H1 (cell line): ENCODE results near the gene SHH. TPM values are rescaled to one million over a fixed set of nuclear protein-coding genes. Genes with fewer than 3 reads are reported as not detected.

ENCODE experiments used
- CTCF ChIA-PET: fragments of 300-600 bp; sonication (Branson Sonifier 250); formaldehyde crosslinking; loops from one replicate; lab custom pipeline; 2021; ENCODE audit not compliant: partially characterized antibody; lab: Charles Lee
- POLR2A ChIA-PET: fragments of 300-600 bp; sonication (Branson Sonifier 250); formaldehyde crosslinking; loops from one replicate; lab custom pipeline; 2021; ENCODE audit warnings: inconsistent platforms; ENCODE audit not compliant: partially characterized antibody; lab: Charles Lee
- DNase-seq, 2 experiments: peaks; one replicate each; pipeline versions ENCODE4 v3.0.0 to v3.0.0-alpha.2; 2010 to 2022; ENCODE audit warnings: low spot score in 2 of 2, low read depth in 1 of 2, mixed read lengths in 1 of 2
- FAIRE-seq: peaks from 2 replicates; lab custom pipeline; 2011; peaks lifted over from hg19 to GRCh38; lab: Jason Lieb, UNC
- H2AFZ ChIP-seq: 2 replicates; pipeline ENCODE4 v1.8.1; 2012; ENCODE audit warnings: low read length, inconsistent platforms
- H2AK5ac ChIP-seq: 2 replicates; pipeline ENCODE4 v1.6.1; 2013; ENCODE audit warnings: low read depth, low read length
- H2BK120ac ChIP-seq: replicated peaks from 2 replicates; pipeline ENCODE3; 2013; ENCODE audit warnings: low read depth, low read length, inconsistent platforms
- H2BK12ac ChIP-seq: 2 replicates; pipeline ENCODE4 v1.6.1; 2013; ENCODE audit warnings: low read depth, low read length
- H2BK15ac ChIP-seq: 2 replicates; pipeline ENCODE4 v1.6.1; 2013; ENCODE audit warnings: low read length
- H2BK20ac ChIP-seq: 2 replicates; pipeline ENCODE4 v1.6.1; 2013; ENCODE audit warnings: low read length
- H2BK5ac ChIP-seq: 2 replicates; pipeline ENCODE4 v1.6.1; 2013; ENCODE audit warnings: low read depth, low read length
- H3K14ac ChIP-seq: 2 replicates; pipeline ENCODE4 v1.6.1; 2013; ENCODE audit warnings: inconsistent platforms; ENCODE audit not compliant: insufficient read length
- H3K18ac ChIP-seq: 2 replicates; pipeline ENCODE4 v1.6.1; 2013; ENCODE audit warnings: low read length; ENCODE audit errors: extremely low read depth
- H3K23ac ChIP-seq: 2 replicates; pipeline ENCODE4 v1.6.1; 2013; ENCODE audit warnings: inconsistent platforms; ENCODE audit not compliant: insufficient read length
- H3K23me2 ChIP-seq: 2 replicates; pipeline ENCODE4 v1.6.1; 2013; ENCODE audit warnings: low read depth, low read length
- H3K27ac ChIP-seq: 2 replicates; pipeline ENCODE4 v1.6.1; 2011; ENCODE audit warnings: low read depth, low read length, inconsistent platforms
- H3K27me3 ChIP-seq, 4 experiments: replicated peaks in 1 of 4; 1 replicate in 1 of 4; 2 replicates in 3 of 4; pipeline versions ENCODE4 v1.6.1 to v1.8.1; 2011 to 2013; ENCODE audit warnings: low read length in 3 of 4, mild to moderate bottlenecking in 3 of 4, inconsistent platforms in 2 of 4, mixed read lengths in 2 of 4, moderate library complexity in 1 of 4; ENCODE audit not compliant: control insufficient read depth in 3 of 4, insufficient read depth in 3 of 4; ENCODE audit errors: extremely low read depth in 1 of 4
- H3K36me3 ChIP-seq, 4 experiments: 2 replicates each; pipeline versions ENCODE4 v1.6.1 to v1.8.1; 2011 to 2013; ENCODE audit warnings: mild to moderate bottlenecking in 4 of 4, low read length in 3 of 4, moderate library complexity in 2 of 4, control low read depth in 1 of 4, inconsistent platforms in 1 of 4; ENCODE audit not compliant: insufficient read depth in 4 of 4, control insufficient read depth in 2 of 4
- H3K4ac ChIP-seq: replicated peaks from 2 replicates; pipeline ENCODE3; 2013; ENCODE audit warnings: low read length, low read depth, mixed read lengths, inconsistent platforms; ENCODE audit not compliant: insufficient read length
- H3K4me1 ChIP-seq, 4 experiments: replicated peaks in 1 of 4; 1 replicate in 1 of 4; 2 replicates in 3 of 4; pipeline versions ENCODE4 v1.6.1 to v1.8.1; 2011 to 2013; ENCODE audit warnings: low read length in 3 of 4, inconsistent platforms in 2 of 4, mixed read lengths in 1 of 4; ENCODE audit not compliant: insufficient read depth in 4 of 4, control insufficient read depth in 3 of 4
- H3K4me2 ChIP-seq, 2 experiments: 2 replicates each; pipeline versions ENCODE4 v1.6.1 to v1.8.1; 2011 to 2013; ENCODE audit warnings: low read depth in 2 of 2, low read length in 2 of 2, control low read depth in 1 of 2, inconsistent platforms in 1 of 2, mild to moderate bottlenecking in 1 of 2; ENCODE audit not compliant: insufficient read depth in 1 of 2
- H3K4me3 ChIP-seq, 4 experiments: fragments of 200-600, 300-600 bp in 1 of 4; sonication (generic), shearing (Covaris generic), sonication (Bioruptor Twin) in 1 of 4; 2 replicates each; pipeline versions ENCODE4 v1.5.1 to v1.8.1; 2011 to 2016; ENCODE audit warnings: low read length in 4 of 4, low read depth in 3 of 4, control low read depth in 2 of 4, inconsistent platforms in 2 of 4, mild to moderate bottlenecking in 2 of 4, mixed read lengths in 1 of 4, moderate library complexity in 1 of 4; ENCODE audit not compliant: insufficient read depth in 2 of 4; ENCODE audit errors: extremely low read depth in 1 of 4
- H3K56ac ChIP-seq: replicated peaks from 2 replicates; pipeline ENCODE3; 2013; ENCODE audit warnings: low read depth, mild to moderate bottlenecking, mixed read lengths, low read length, inconsistent platforms; ENCODE audit not compliant: insufficient read length
- H3K79me1 ChIP-seq: 2 replicates; pipeline ENCODE4 v1.6.1; 2013; ENCODE audit warnings: low read depth, low read length, control low read depth
- H3K79me2 ChIP-seq, 2 experiments: 2 replicates each; pipeline versions ENCODE4 v1.6.1 to v1.8.1; 2012 to 2013; ENCODE audit warnings: low read length in 2 of 2, mild to moderate bottlenecking in 2 of 2, inconsistent platforms in 1 of 2; ENCODE audit not compliant: insufficient read depth in 2 of 2, control insufficient read depth in 1 of 2
- H3K9ac ChIP-seq, 4 experiments: replicated peaks in 1 of 4; 1 replicate in 1 of 4; 2 replicates in 3 of 4; pipeline versions ENCODE4 v1.6.1 to v1.8.1; 2011 to 2013; ENCODE audit warnings: low read depth in 3 of 4, low read length in 3 of 4, control low read depth in 2 of 4, mild to moderate bottlenecking in 2 of 4, moderate library complexity in 2 of 4, inconsistent platforms in 1 of 4; ENCODE audit errors: extremely low read depth in 1 of 4
- H3K9me3 ChIP-seq, 2 experiments: 2 replicates each; pipeline versions ENCODE4 v1.6.1 to v1.8.1; 2012 to 2013; ENCODE audit warnings: mild to moderate bottlenecking in 2 of 2, moderate library complexity in 2 of 2, control low read depth in 1 of 2, inconsistent platforms in 1 of 2, low read depth in 1 of 2, low read length in 1 of 2, mixed read lengths in 1 of 2; ENCODE audit not compliant: insufficient read depth in 2 of 2
- H4K20me1 ChIP-seq, 2 experiments: replicated peaks in 1 of 2; 2 replicates each; pipeline versions ENCODE3 to v1.8.1; 2011 to 2013; ENCODE audit warnings: inconsistent platforms in 2 of 2, low read length in 2 of 2, mild to moderate bottlenecking in 1 of 2; ENCODE audit not compliant: insufficient read depth in 2 of 2, control insufficient read depth in 1 of 2
- H4K5ac ChIP-seq: 2 replicates; pipeline ENCODE4 v1.6.1; 2013; ENCODE audit warnings: low read length, low read depth, mixed read lengths, inconsistent platforms; ENCODE audit not compliant: insufficient read length
- H4K8ac ChIP-seq: 2 replicates; pipeline ENCODE4 v1.8.0; 2013; ENCODE audit warnings: mild to moderate bottlenecking, moderate library complexity, low read length, inconsistent platforms; ENCODE audit not compliant: insufficient read depth; ENCODE audit errors: extremely low read depth
- H4K91ac ChIP-seq: replicated peaks from 2 replicates; pipeline ENCODE3; 2013; ENCODE audit warnings: low read length, mixed read lengths, inconsistent platforms; ENCODE audit not compliant: insufficient read length
- BACH1 ChIP-seq: IDR thresholded peaks from 2 replicates; pipeline ENCODE4 v1.6.1; 2012; ENCODE audit warnings: low read length, improper control_type of control experiment
- GTF2F1 ChIP-seq: IDR thresholded peaks from 2 replicates; pipeline ENCODE4 v1.6.1; 2012; ENCODE audit warnings: low read depth, low read length, improper control_type of control experiment, borderline replicate concordance
- NRF1 ChIP-seq: IDR thresholded peaks from 2 replicates; pipeline ENCODE4 v1.6.1; 2011; ENCODE audit warnings: mild to moderate bottlenecking, low read depth, low read length, improper control_type of control experiment
- POLR2A ChIP-seq, 2 experiments: IDR thresholded peaks; 1 replicate in 1 of 2; 2 replicates in 1 of 2; pipeline ENCODE4 v1.6.1; 2011; ENCODE audit warnings: low read depth in 2 of 2, low read length in 2 of 2, mild to moderate bottlenecking in 2 of 2; ENCODE audit errors: control extremely low read depth in 1 of 2
- POU5F1 ChIP-seq: IDR thresholded peaks from 2 replicates; pipeline ENCODE4 v1.6.1; 2011; ENCODE audit warnings: low read depth, mild to moderate bottlenecking, low read length, moderate library complexity
- RAD21 ChIP-seq, 2 experiments: IDR thresholded peaks in 1 of 2; conservative IDR thresholded peaks in 1 of 2; 2 replicates each; pipeline ENCODE4 v1.6.1; 2011; ENCODE audit warnings: low read depth in 2 of 2, low read length in 2 of 2, improper control_type of control experiment in 1 of 2, inconsistent platforms in 1 of 2, mild to moderate bottlenecking in 1 of 2, moderate library complexity in 1 of 2
- SP2 ChIP-seq: IDR thresholded peaks from 2 replicates; pipeline ENCODE4 v1.6.1; 2012; ENCODE audit warnings: mild to moderate bottlenecking, low read length, inconsistent platforms
- TAF7 ChIP-seq: optimal IDR thresholded peaks from 2 replicates; pipeline ENCODE3; 2011; ENCODE audit warnings: low read depth, mild to moderate bottlenecking, inconsistent platforms, low read length, moderate library complexity, borderline replicate concordance
- USF2 ChIP-seq: IDR thresholded peaks from 2 replicates; pipeline ENCODE4 v1.6.1; 2011; ENCODE audit warnings: low read length, improper control_type of control experiment
- ZNF274 ChIP-seq: IDR thresholded peaks from 2 replicates; pipeline ENCODE4 v1.7.0; 2012; ENCODE audit warnings: low read length, borderline replicate concordance; ENCODE audit errors: extremely low read depth
- WGBS, 2 experiments: shearing (Covaris generic) in 1 of 2; methylation state at CpG; one replicate each; pipeline versions ENCODE4 v1.1.6 to v1.1.7; 2013 to 2015; ENCODE audit warnings: low lambda C conversion rate in 2 of 2, mixed read lengths in 2 of 2, inconsistent platforms in 1 of 2, low coverage in 1 of 2, missing lambda C conversion rate in 1 of 2; ENCODE audit not compliant: insufficient replicate concordance in 2 of 2, insufficient coverage in 1 of 2, insufficient read length in 1 of 2; ENCODE audit errors: extremely low coverage in 1 of 2, missing lambda C conversion rate in 1 of 2; 5-methylcytosine and 5-hydroxymethylcytosine counted together
- polyA plus RNA-seq, 7 experiments: library from polyadenylated mRNA; depleted of rRNA in 3 of 7; stranded (reverse) in 5 of 7; unstranded in 2 of 7; fragments of >200 nt in 5 of 7; fragments of 200-250 nt in 2 of 7; gene quantifications; 1 replicate in 5 of 7; 2 replicates in 1 of 7; 4 replicates in 1 of 7; pipeline versions ENCODE4 v1.2.1 to v1.2.3, GENCODE V29; 2011 to 2013; ENCODE audit warnings: missing spikeins in 2 of 7, mixed read lengths in 2 of 7
- total RNA-seq: library from RNA; stranded (reverse); fragmentation: NEBNext Ultra II Directional; extraction: Animal tissue kit (Norgen Biotek cat#: 25700); gene quantifications from 2 replicates; pipeline ENCODE4 v1.2.1, GENCODE V29; 2021

Gene SHH
- total and polyA plus RNA-seq, 2 of the 8 experiments (the other 6 are each of a cell fraction or from before 2014, with no cell fraction given): not detected

DNA sequence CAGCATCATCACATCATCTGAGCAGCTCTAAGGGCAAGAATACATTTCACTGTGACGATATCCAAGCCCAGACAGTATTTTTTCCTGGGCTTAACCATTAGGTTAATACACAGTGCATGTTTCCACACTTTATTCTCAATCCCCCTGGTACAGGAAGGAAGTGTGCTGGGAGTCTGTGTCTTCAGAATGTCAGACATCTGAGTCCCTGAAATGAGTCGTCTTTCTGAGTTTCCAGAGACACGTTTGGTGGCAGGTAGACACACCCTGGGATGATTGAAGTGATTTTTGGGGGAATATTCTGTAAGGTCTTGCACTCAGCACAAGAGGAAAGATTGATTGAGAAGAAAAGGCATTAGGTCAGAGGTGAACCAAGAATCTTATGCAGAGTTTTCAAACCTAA lies 13.1 kb upstream of the SHH start:
- no peak for FAIRE-seq
- H3K79me2 ChIP-seq: no peaks in the 10 kb centered on the region
- H4K20me1 ChIP-seq: no peaks in the 10 kb centered on the region
- H3K4me1 ChIP-seq: no peaks in the 10 kb centered on the region
- H4K8ac ChIP-seq: no peak overlapping the region
- no peak overlapping the region for H2AFZ ChIP-seq
- TF ChIP-seq SP2 (no peak), POLR2A (IDR thresholded peaks at IDR 0.05; ENCODE audit: control extremely low read depth in 1 of 2, low read depth in 2 of 2, low read length in 2 of 2) (no peak), BACH1 (no peak), POU5F1 (no peak), USF2 (no peak), TAF7 (no peak), GTF2F1 (no peak), NRF1 (no peak), ZNF274 (no peak), RAD21 (IDR thresholded peaks at IDR 0.05 in 1 of 2, conservative IDR thresholded peaks at IDR 0.05 in 1 of 2; ENCODE audit: low read depth in 2 of 2, low read length in 2 of 2) (no peak)
- H2AK5ac ChIP-seq: no peak overlapping the region
- no peak overlapping the region for H3K14ac ChIP-seq
- no peaks in the 10 kb centered on the region for H3K36me3 ChIP-seq
- H4K5ac ChIP-seq: no peak overlapping the region
- no peak overlapping the region for H2BK5ac ChIP-seq
- H3K4me3 ChIP-seq: no peak overlapping the region
- no peak overlapping the region for H3K56ac ChIP-seq
- no peaks in the 10 kb centered on the region for H3K9me3 ChIP-seq
- H4K91ac ChIP-seq: no peak overlapping the region
- no peak overlapping the region for H3K4me2 ChIP-seq
- no peak overlapping the region for H2BK20ac ChIP-seq
- H3K4ac ChIP-seq: no peak overlapping the region
- H3K27ac ChIP-seq: no peak overlapping the region
- no peaks in the 10 kb centered on the region for H3K79me1 ChIP-seq
- no peak for DNase-seq
- CTCF ChIA-PET: no interaction called here
- H3K23ac ChIP-seq: no peak overlapping the region
- no peak overlapping the region for H2BK120ac ChIP-seq
- H3K27me3 ChIP-seq: no peaks in the 10 kb centered on the region; a peak in 1 of 7 replicates
- no peak overlapping the region for H3K18ac ChIP-seq
- WGBS, 2 experiments: 84% methylated on average over 3 of the region's 3 CpGs; no CpG with 5 or more reads in 1 of the 2 experiments
- no peak overlapping the region for H2BK15ac ChIP-seq
- H3K23me2 ChIP-seq: no peaks in the 10 kb centered on the region
- H2BK12ac ChIP-seq: no peak overlapping the region
- POLR2A ChIA-PET: no interaction called here
- H3K9ac ChIP-seq: no peak overlapping the region
